ENCODE results near the gene PRPF38A. TPM values are rescaled to one million over a fixed set of nuclear protein-coding genes. Genes with fewer than 3 reads are reported as not detected.

PRPF38A gene
- polyA plus RNA-seq, 3 donors = 19.7 to 30.9 (median 25.2) TPM

DNA sequence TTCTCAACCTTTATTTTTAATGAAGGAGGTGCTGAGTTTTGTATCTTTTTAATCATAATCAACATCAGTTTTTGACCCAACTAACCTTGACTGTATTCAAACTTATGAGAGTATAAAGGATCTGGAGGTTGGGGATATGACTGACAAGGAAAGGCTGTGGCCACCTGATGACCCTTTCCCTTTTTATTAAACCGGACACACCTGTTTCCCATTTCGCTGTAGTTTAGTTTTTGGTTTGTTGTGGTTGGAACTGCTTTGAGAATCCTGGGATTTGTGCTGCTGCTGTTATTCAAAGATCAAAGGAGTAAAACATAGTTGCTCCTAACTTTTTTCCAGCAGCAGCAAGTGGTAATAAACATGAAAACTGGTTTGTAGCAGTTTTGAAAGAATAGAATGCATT, 12.4 kb downstream of the PRPF38A start:
- Histone ChIP-seq H2AFZ (ENCODE audit: insufficient read depth, low read depth, low read length, poor library complexity, severe bottlenecking) (no peak overlapping the region), H3K79me2 (ENCODE audit: insufficient read depth, low read length) (peaks cover 4% of the 10 kb centered on the region), H3K9me3 (replicated peaks in 1 of 2; ENCODE audit: control insufficient read depth in 1 of 2, insufficient read depth in 1 of 2, low read length in 2 of 2) (no peaks in the 10 kb centered on the region), H3K27me3 (ENCODE audit: control insufficient read depth in 2 of 2, insufficient read depth in 2 of 2, low read length in 2 of 2) (no peaks in the 10 kb centered on the region), H3K9ac (ENCODE audit: insufficient read depth, low read length, poor library complexity, severe bottlenecking) (no peak overlapping the region), H4K20me1 (ENCODE audit: insufficient read depth, low read length) (peaks cover 8% of the 10 kb centered on the region), H3K4me2 (replicated peaks; ENCODE audit: extremely low read depth, low read length, poor library complexity, severe bottlenecking) (no peak overlapping the region), H3K27ac (ENCODE audit: low read depth in 1 of 2, low read length in 2 of 2) (no peak overlapping the region), H3K4me1 (ENCODE audit: control insufficient read depth in 1 of 2, insufficient read depth in 2 of 2, low read length in 2 of 2) (no peaks in the 10 kb centered on the region), H3K36me3 (replicated peaks in 1 of 2; ENCODE audit: control insufficient read depth in 1 of 2, insufficient read depth in 2 of 2, low read length in 2 of 2) (peaks cover 84 to 100% of the 10 kb centered on the region in 2 donors), H3K4me3 (replicated peaks in 1 of 3; ENCODE audit: low read depth in 2 of 3, low read length in 3 of 3) (no peak overlapping the region)
- no peaks in the 10 kb centered on the region for H3K27me3 Mint-ChIP-seq (ENCODE audit: low read depth in 3 of 3)
- no peak overlapping the region for H3K27ac Mint-ChIP-seq
- TF ChIP-seq, protein P1, sequence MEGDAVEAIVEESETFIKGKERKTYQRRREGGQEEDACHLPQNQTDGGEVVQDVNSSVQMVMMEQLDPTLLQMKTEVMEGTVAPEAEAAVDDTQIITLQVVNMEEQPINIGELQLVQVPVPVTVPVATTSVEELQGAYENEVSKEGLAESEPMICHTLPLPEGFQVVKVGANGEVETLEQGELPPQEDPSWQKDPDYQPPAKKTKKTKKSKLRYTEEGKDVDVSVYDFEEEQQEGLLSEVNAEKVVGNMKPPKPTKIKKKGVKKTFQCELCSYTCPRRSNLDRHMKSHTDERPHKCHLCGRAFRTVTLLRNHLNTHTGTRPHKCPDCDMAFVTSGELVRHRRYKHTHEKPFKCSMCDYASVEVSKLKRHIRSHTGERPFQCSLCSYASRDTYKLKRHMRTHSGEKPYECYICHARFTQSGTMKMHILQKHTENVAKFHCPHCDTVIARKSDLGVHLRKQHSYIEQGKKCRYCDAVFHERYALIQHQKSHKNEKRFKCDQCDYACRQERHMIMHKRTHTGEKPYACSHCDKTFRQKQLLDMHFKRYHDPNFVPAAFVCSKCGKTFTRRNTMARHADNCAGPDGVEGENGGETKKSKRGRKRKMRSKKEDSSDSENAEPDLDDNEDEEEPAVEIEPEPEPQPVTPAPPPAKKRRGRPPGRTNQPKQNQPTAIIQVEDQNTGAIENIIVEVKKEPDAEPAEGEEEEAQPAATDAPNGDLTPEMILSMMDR (IDR thresholded peaks at IDR 0.05) = no peak
- no peak for DNase-seq
- no peaks in the 10 kb centered on the region for H3K9me3 Mint-ChIP-seq
- WGBS (ENCODE audit: insufficient coverage) = no CpG with 5 or more reads among the region's 2 CpGs
- intact Hi-C loops (cut with micrococcal nuclease) = no loop called here
- H3K36me3 Mint-ChIP-seq = peaks cover 78 to 88% of the 10 kb centered on the region in 2 donors
- H3K4me3 Mint-ChIP-seq = no peak overlapping the region
- H3K4me1 Mint-ChIP-seq = no peaks in the 10 kb centered on the region

DNA sequence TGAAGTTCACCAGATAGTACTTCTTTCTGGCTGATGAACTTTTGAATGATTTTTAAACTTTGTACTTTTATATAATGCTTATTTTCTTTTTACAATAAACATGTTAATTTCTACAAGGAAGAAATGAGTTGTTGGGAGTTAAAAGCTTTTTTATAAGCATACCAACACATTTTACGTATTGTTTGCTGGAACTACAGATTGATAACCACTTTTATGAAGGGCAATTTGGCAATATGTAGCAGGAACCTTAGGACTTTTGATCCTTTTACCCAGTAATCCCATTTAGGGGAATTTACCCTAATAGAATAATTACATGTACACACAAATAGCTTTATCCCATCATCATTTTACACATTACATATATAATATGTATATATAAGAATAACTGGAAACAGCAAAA, 16.3 kb downstream of the PRPF38A start:
- H3K4me3 ChIP-seq (replicated peaks in 1 of 3; ENCODE audit: low read depth in 2 of 3, low read length in 3 of 3) = no peak overlapping the region
- TF ChIP-seq, protein P1 (IDR thresholded peaks at IDR 0.05) = no peak
- H4K20me1 ChIP-seq (ENCODE audit: insufficient read depth, low read length) = peaks cover 7% of the 10 kb centered on the region
- Mint-ChIP-seq H3K27me3 (ENCODE audit: low read depth in 3 of 3) (no peaks in the 10 kb centered on the region), H3K9me3 (no peaks in the 10 kb centered on the region), H3K4me3 (no peak overlapping the region), H3K27ac (no peak overlapping the region), H3K36me3 (peaks cover 60 to 75% of the 10 kb centered on the region in 2 donors), H3K4me1 (peaks cover 12% of the 10 kb centered on the region)
- H3K79me2 ChIP-seq (ENCODE audit: insufficient read depth, low read length) = peaks cover 4% of the 10 kb centered on the region
- no peak overlapping the region for H2AFZ ChIP-seq (ENCODE audit: insufficient read depth, low read depth, low read length, poor library complexity, severe bottlenecking)
- no peak overlapping the region for H3K4me2 ChIP-seq (replicated peaks; ENCODE audit: extremely low read depth, low read length, poor library complexity, severe bottlenecking)
- H3K36me3 ChIP-seq (replicated peaks in 1 of 2; ENCODE audit: control insufficient read depth in 1 of 2, insufficient read depth in 2 of 2, low read length in 2 of 2) = peaks cover 51 to 94% of the 10 kb centered on the region in 2 donors
- no peak overlapping the region for H3K27ac ChIP-seq (ENCODE audit: low read depth in 1 of 2, low read length in 2 of 2)
- peaks cover 0 to 11% of the 10 kb centered on the region in 2 donors for H3K4me1 ChIP-seq (ENCODE audit: control insufficient read depth in 1 of 2, insufficient read depth in 2 of 2, low read length in 2 of 2)
- no peak overlapping the region for H3K9ac ChIP-seq (ENCODE audit: insufficient read depth, low read length, poor library complexity, severe bottlenecking)
- intact Hi-C loops (cut with micrococcal nuclease) = no loop called here
- no peaks in the 10 kb centered on the region for H3K27me3 ChIP-seq (ENCODE audit: control insufficient read depth in 2 of 2, insufficient read depth in 2 of 2, low read length in 2 of 2)
- no peaks in the 10 kb centered on the region for H3K9me3 ChIP-seq (replicated peaks in 1 of 2; ENCODE audit: control insufficient read depth in 1 of 2, insufficient read depth in 1 of 2, low read length in 2 of 2)
- no CpG with 5 or more reads among the region's 1 CpG for WGBS (ENCODE audit: insufficient coverage)
- DNase-seq = no peak

All from CD14-positive monocyte (primary cell).